Thyroid gland (tissue), 4 donors: ENCODE results near the gene URAD.

ENCODE experiments used
- CTCF ChIP-seq, 6 experiments: fragments of 200-600 bp in 3 of 6; fragments of 450-650 bp in 3 of 6; sonication (generic) in 3 of 6; IDR thresholded peaks; one replicate each; pipeline ENCODE4 v1.5.1; 2016 to 2019; ENCODE audit warnings: antibody characterized with exemption in 6 of 6, mild to moderate bottlenecking in 2 of 6, inconsistent platforms in 1 of 6, moderate library complexity in 1 of 6
- POLR2A ChIP-seq, 2 donors: fragments of 450-650 bp; IDR thresholded peaks; one replicate each; pipeline ENCODE4 v1.6.1; 2017; ENCODE audit warnings: antibody characterized with exemption in 2 of 2, mild to moderate bottlenecking in 2 of 2, moderate library complexity in 1 of 2

GRCh38 chr13:27928805-27929753, 59.4 kb downstream of the URAD start:
- no peak for TF ChIP-seq POLR2A (IDR thresholded peaks at IDR 0.05)
- TF ChIP-seq CTCF (IDR thresholded peaks at IDR 0.05) = no peak
